ENCODE data around the gene ZBTB46. TPM values are rescaled to one million over a fixed set of nuclear protein-coding genes. Genes with fewer than 3 reads are reported as not detected.

Gene ZBTB46
- total RNA-seq, 6 experiments from 2014 or later = 1.2 to 4.2 (median 2.4) TPM

GRCh38 chr20:63697868-63698545 is 133.1 kb downstream of the ZBTB46 start:
- TF ChIP-seq CTCF (IDR thresholded peaks at IDR 0.05) (no peak), POLR2A (IDR thresholded peaks at IDR 0.05) (no peak)
- Histone ChIP-seq H3K27ac (no peak overlapping the region), H3K4me3 (no peak overlapping the region), H3K36me3 (no peaks in the 10 kb centered on the region), H3K4me1 (peaks cover 0 to 14% (median 5%) of the 10 kb centered on the region in 4 donors), H3K9me3 (no peaks in the 10 kb centered on the region), H3K27me3 (no peaks in the 10 kb centered on the region)
- WGBS (ENCODE audit: insufficient coverage, low coverage, low lambda C conversion rate, missing lambda C conversion rate) = 90% methylated on average over 3 of the region's 40 CpGs
- intact Hi-C loops (cut with DNase I) = no loop called here
- DNase-seq = peak; percentile 26 to 47 (median 46)
- ATAC-seq = no peak

GRCh38 chr20:63697357-63697867 is 133.7 kb downstream of the ZBTB46 start:
- intact Hi-C loops (cut with DNase I) = no loop called here
- Histone ChIP-seq H3K4me3 (no peak overlapping the region), H3K36me3 (no peaks in the 10 kb centered on the region), H3K27ac (no peak overlapping the region), H3K27me3 (no peaks in the 10 kb centered on the region), H3K9me3 (no peaks in the 10 kb centered on the region), H3K4me1 (peaks cover 0 to 14% (median 5%) of the 10 kb centered on the region in 4 donors)
- peak; percentile 22 to 56 (median 50) for DNase-seq
- WGBS (ENCODE audit: insufficient coverage, low coverage, low lambda C conversion rate, missing lambda C conversion rate) = 0% methylated on average over 1 of the region's 7 CpGs
- ATAC-seq = peak; percentile 1 to 11 (median 3)
- TF ChIP-seq CTCF (IDR thresholded peaks at IDR 0.05) = no peak
- TF ChIP-seq POLR2A (IDR thresholded peaks at IDR 0.05) = no peak

- Histone ChIP-seq H3K4me1 (peaks cover 0 to 14% (median 5%) of the 10 kb centered on the region in 4 donors), H3K9me3 (no peaks in the 10 kb centered on the region), H3K27me3 (no peaks in the 10 kb centered on the region), H3K27ac (no peak within 1 kb of the TSS), H3K4me3 (peak within 1 kb of the TSS in 1 of 3 donors; percentile 0), H3K36me3 (no peaks in the 10 kb centered on the region)
- intact Hi-C loops (cut with DNase I) = no loop called here
- ATAC-seq = peak; percentile 13 to 54 (median 32)
- peak; percentile 37 to 68 (median 60) for DNase-seq
- TF ChIP-seq CTCF (IDR thresholded peaks at IDR 0.05) = no peak
- TF ChIP-seq POLR2A (IDR thresholded peaks at IDR 0.05) = peak; percentile 13
- WGBS (ENCODE audit: insufficient coverage, low coverage, low lambda C conversion rate, missing lambda C conversion rate) = 0% methylated on average over 1 of the region's 52 CpGs
Observed at GRCh38 chr20:63696628-63697356, 134.3 kb downstream of the ZBTB46 start, which contains the start of gene TNFRSF6B. TSS of gene TNFRSF6B (plus strand) at chr20:63696652. CDS start at chr20:63696768, 116 bp downstream.

- no peak for TF ChIP-seq CTCF (IDR thresholded peaks at IDR 0.05)
- no peak for TF ChIP-seq POLR2A (IDR thresholded peaks at IDR 0.05)
- WGBS (ENCODE audit: insufficient coverage, low coverage, low lambda C conversion rate, missing lambda C conversion rate) = no CpG with 5 or more reads among the region's 6 CpGs
- H3K36me3 ChIP-seq = no peaks in the 10 kb centered on the region
- H3K4me1 ChIP-seq = peaks cover 0 to 14% (median 5%) of the 10 kb centered on the region in 4 donors
- DNase-seq (peak in 2 of 3 donors; percentile 25 to 58), ATAC-seq (peak; percentile 16 to 48 (median 26))
- no peak overlapping the region for H3K27ac ChIP-seq
- intact Hi-C loops (cut with DNase I) = no loop called here
- no peaks in the 10 kb centered on the region for H3K9me3 ChIP-seq
- H3K27me3 ChIP-seq = no peaks in the 10 kb centered on the region
- H3K4me3 ChIP-seq = no peak overlapping the region
Observed at GRCh38 chr20:63696306-63696627, 134.8 kb downstream of the ZBTB46 start.
